Stimulated activated CD8-positive, alpha-beta memory T cell treated with anti-CD3 and anti-CD28 coated beads, Interleukin-15, amount 100 ng/mL, for 48 hours (primary cell): ENCODE measurements around the gene MOV10L1.
"Not testable (repeated sequence)": the region's sequence is repeated elsewhere in the genome, so short reads cannot be mapped to it uniquely, and the experiment has no call there.

Source experiments
- DNase-seq, 2 donors: peaks; one replicate each; pipeline ENCODE4 v3.0.0-alpha.2; 2020; ENCODE audit warnings: low read depth in 2 of 2

MOV10L1 gene

DNA sequence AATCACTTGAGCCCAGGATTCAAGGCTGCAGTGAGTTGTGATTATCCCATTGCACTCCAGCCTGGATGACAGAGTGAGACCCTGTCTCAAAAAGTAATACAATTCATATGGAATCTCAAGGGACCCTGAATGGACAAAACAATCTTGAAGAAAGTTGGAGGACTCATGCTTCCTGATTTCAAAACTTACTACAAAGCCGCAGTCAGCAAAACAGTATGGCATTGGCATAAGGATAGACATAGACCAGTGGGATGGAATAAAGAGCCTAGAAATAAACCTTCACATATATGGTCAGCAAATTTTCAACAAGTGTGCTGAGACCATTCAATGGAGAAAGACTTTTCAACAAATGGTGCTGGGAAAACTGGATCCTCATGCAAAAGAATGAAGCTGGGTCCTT is 113.5 kb downstream of the MOV10L1 start:
- no peak for DNase-seq

DNA sequence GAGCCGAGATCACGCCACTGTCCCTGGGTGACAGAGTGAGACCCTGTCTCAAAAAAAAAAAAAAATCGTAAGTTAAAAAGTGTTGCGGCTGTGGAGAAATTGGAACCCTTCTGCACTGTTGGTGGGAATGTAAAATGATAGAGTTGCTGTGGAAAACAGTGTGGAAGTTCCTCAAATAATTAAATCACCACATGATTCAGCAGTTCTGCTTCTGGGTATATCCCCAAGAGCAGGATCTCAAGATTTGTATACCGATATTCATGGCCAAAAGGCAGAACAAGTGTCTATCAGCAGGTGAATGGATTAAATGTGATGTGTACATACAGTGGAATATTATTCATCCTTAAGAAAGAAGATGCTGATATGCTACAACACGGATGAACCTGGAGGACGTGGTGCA is 114.8 kb downstream of the MOV10L1 start:
- no peak for DNase-seq

DNA sequence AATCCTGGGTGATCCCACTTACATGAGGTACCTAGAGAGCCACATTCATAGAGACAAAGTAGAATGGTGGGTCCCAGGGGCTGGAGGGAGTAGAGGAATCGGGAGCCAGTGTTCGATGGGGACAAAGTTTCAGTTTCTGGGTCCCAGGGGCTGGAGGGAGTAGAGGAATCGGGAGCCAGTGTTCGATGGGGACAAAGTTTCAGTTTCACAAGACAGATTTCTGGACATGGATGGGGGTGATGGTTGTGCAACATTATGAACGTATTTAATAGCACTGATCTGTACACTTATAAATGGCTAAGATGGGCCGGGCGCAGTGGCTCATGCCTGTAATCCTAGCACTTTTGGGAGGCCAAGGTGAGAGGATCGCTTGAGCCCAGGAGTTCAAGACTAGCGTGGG is 115.2 kb downstream of the MOV10L1 start:
- DNase-seq = not testable (repeated sequence)

DNA sequence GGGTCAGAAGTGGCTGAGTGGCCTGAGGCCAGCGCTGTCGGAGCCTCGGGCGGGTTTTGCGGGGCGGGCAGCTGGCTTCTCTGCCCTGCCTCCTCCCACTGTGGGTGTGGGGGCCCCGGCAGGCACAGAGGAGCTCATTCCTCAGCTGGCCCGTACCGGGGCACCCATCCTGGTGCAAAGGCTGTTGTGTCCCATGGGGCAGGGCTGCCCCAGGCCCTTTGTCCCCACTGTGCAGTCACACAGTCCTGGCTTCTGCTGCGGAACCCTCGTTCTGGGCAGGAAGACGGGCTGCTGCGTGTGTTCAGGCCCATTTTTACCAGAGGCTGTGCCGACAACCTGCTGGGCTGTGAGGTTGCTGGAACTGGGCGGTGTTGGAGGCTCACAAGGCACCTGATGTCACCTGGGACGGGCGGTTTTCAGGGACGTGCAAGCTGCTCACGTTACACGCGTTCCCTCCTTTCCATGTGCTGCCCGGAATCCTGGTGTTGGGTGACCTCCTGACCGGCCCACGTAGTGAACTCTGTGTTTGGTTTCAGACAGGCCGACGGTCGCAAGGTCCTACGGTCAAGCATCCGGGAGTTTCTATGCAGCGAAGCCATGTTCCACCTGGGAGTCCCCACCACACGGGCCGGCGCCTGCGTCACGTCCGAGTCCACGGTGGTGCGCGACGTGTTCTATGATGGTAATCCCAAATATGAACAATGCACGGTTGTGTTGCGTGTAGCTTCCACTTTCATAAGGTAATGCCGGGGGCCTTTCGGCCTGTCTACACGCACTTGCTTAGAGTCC is 116.2 kb downstream of the MOV10L1 start:
- no peak for DNase-seq

DNA sequence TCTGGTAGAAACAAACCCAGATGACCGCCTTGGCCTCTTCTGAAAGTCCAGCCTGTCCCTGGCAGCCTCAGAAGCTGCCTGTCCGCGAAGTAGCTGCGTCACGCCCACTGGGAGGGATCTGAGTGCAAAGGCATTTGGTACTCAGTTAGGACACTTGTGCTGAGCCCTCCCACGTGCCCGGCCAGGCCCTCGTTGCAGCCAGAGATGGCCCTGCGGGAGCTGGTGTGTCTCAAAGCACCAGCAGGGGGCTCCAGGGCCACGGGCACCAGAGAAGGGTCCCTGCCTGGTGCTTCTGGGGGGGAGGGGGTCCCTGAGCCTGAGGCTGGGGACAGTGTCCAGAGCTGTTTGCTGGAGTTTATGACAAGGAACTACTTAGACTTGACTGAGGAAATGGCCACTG is 116.8 kb downstream of the MOV10L1 start:
- no peak for DNase-seq

DNA sequence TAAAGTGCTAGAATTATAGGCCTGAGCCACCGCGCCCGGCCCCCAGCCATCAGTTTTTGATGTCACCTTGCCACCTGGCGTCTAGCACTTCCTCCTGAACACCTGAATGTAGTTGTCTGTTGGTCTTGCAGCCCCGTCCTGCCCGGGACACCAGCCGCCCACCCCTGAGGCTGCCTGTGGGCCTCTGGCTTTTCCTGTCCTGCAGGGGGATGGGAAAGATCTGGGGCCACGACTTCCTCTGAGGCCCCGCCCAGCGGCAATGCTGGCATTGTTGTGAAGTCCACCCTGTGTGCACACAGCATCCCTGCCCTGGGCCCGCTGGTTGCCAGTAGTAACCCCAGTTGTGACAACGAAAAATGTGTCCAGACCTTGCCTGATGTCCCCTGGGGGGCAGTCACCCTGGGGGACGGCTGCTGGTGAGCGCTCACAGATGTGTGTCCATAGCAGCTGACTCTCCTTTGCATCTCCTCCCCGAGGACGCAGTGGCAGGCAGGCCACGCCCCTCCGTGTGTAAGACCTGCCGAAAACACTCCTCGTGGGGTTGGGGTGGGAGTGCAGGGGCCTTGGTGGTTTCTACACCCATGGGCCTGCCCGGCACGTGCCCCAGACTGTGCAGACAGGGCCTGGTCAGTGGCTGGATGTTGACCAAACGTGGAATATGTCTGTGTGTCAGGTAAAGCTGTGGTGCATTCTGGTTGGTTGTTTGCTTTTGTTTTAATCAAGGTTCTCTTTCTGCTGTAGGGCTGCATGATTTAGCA is 117.8 kb downstream of the MOV10L1 start:
- no peak for DNase-seq

DNA sequence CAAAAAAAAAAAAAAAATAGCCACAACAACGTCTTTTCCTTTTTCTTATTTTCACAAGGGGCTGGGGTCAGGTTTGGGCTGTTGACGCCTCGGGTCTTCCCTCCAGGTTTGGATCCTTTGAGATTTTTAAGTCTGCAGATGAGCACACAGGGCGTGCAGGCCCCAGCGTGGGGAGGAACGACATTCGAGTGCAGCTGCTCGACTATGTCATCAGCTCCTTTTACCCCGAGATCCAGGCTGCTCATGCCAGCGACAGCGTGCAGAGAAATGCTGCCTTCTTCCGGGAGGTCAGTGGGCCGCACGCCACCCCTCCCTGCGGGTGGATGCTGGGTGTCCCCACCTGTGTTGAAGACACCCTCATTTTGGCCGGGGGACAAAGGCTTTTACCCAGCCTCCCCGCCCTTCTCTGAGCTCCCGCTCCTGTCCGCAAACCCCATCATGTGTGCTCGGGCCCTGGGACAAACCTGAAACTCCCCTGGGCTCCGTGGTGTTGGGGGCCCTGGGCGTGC is 118.7 kb downstream of the MOV10L1 start:
- no peak for DNase-seq

DNA sequence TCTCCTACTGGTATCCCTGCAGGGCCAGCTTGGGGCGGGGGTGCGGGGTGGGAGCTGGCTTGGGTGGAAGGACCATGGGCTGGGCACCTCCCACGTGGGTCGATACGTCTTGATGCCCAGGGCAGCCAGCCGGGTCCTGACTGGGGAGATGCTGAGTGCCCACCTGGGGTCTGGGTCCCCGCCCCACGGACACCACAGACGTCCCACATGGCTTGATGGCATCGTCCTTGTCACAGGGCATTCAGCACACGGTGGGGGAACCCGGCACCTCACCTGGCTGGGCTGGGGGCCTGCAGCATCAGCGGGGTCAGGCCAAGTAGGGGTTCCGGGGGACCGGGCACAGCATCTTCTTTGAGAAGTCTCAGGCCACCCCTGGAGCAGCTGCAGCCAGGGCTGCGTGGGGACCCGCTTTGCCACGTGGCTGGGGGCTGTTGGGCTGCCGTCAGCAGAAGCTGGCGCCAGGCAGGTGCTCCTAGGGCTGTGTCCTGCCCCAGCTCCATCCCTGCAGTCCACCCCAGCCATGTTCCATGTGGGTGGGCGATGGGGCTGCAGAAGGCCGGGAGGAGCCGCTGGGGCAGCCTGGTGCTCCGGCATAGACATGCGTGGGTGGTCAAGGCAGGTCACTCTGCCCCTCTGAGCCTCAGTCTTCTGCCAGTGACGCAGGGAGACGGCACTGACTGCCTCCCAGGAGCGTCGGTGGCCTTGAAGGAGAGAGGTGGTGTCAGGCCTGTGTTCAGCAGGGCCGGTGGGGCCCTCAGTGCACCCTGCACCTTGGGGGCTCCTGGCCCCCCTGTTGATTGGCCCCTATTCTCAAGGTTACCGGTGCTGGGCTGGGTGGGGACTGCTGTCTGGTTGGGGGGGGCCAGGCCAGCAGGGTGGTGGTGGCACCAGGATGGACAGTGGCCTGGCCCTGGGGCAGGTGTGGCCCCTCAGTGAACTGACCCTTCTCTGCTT is 119.4 kb downstream of the MOV10L1 start:
- DNase-seq = no peak

DNA sequence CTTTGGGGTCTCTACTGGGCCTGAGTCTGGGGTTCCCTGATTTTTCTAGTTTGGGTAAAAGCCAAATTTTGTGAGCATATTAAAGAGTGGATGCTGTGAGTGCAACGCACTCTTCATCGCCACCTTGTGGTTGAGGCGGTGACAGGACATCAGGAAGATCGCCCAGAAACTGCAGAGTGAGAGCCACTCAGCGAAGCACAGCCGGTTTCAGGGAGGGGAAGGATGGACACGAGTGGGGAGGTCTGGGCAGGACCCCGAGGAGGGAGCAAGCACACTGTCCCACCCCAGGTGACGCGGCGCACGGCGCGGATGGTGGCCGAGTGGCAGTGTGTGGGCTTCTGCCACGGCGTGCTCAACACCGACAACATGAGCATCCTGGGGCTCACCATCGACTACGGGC is 120.1 kb downstream of the MOV10L1 start:
- no peak for DNase-seq

DNA sequence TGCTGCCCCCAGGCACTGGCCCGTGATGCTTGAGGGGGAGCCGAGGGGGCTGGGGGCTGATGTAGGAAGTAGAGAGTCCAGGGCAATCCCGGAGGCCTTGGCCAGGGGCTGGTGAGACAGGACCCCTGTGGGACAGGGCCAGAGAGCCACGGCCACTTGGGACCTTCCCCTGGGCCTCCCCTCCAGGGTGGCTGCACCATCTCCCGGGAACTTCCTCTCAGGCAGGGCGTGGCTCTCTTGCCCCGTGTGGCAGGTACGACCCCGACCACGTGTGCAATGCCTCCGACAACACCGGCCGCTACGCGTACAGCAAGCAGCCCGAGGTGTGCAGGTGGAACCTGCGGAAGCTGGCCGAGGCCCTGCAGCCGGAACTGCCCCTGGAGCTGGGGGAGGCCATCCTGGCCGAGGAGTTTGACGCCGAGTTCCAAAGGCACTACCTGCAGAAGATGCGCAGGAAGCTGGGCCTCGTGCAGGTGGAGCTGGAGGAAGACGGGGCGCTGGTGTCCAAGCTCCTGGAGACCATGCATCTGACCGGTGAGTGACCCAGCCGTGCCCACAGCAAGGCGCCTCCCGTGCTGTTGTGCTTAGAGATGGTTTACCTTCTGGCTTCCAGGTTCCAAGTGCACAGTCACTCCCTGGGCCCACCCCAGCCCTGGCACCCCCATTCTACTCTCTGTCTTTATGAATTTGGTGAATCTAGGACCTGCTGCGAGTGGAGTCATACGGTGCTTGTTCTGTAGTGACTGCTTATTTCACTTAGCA is 120.8 kb downstream of the MOV10L1 start:
- no peak for DNase-seq

DNA sequence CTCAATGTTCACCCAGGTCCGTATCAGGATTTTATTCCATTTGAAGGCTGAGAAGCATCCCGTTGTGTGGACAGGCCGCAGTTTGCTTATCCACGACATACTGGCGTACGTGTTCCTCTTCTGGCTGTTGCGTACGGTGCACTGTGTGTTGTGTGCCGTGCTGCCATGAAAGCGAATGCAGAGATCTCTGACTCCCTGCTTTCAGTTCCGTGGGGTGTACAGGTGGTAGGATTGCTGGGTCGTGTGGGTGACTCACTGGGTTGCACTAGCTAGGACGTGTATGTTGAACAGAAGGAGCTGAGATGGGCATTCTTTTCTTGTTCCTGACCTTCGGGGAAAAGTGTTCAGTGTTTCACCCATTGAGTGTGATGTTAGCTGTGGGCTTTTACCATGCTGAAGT is 121.3 kb downstream of the MOV10L1 start:
- no peak for DNase-seq
